K562 (cell line): ENCODE results near the gene PKLR. TPM values are rescaled to one million over a fixed set of nuclear protein-coding genes. Genes with fewer than 3 reads are reported as not detected.

Experiments
- ATAC-seq: fragments of 200-7000 bp; cut with Tn5 transposase; 3 replicates; pipeline ENCODE4 v1.9.1; 2020; ENCODE audit warnings: moderate library complexity
- BruUV-seq: library from RNA; stranded (reverse); fragments of 400-500 nt; replicated peaks from 2 replicates; lab custom pipeline; 2021; lab: Mats Ljungman, UMichigan
- CTCF ChIA-PET: fragments of 300-600 bp; formaldehyde crosslinking; extraction: SDS; loops from one replicate; lab custom pipeline; 2021; ENCODE audit warnings: low intra/inter-chr PET ratio; lab: Yijun Ruan, JAX
- POLR2A ChIA-PET: fragments of 300-600, 350-650 bp; sonication (Branson Sonifier 250); formaldehyde crosslinking; extraction: SDS; loops from one replicate; lab custom pipeline; 2021; ENCODE audit warnings: antibody characterized with exemption, inconsistent platforms; lab: Yijun Ruan, JAX
- DNase-seq, 4 experiments: peaks; one replicate each; pipeline versions ENCODE4 v3.0.0 to v3.0.0-alpha.2; 2011 to 2018; ENCODE audit warnings: low spot score in 3 of 4, mixed read lengths in 3 of 4; ENCODE audit errors: extremely low read depth in 1 of 4
- FAIRE-seq: peaks from 2 replicates; lab custom pipeline; 2011; peaks lifted over from hg19 to GRCh38; lab: Jason Lieb, UNC
- H2AFZ ChIP-seq: 2 replicates; pipeline ENCODE4 v1.6.0; 2011; ENCODE audit warnings: low read depth, low read length, control low read depth, inconsistent platforms
- H3K27ac ChIP-seq: fragments of 200-600 bp; 3 replicates; pipeline ENCODE4 v1.8.0; 2011; ENCODE audit warnings: low read depth, mild to moderate bottlenecking, control low read depth, inconsistent platforms, low read length, moderate library complexity, mixed read lengths; ENCODE audit errors: extremely low read depth
- H3K27me3 ChIP-seq, 2 experiments: fragments of 300-600 bp in 1 of 2; 2 replicates in 1 of 2; 3 replicates in 1 of 2; pipeline versions ENCODE4 v1.6.0 to v1.8.0; 2011; ENCODE audit warnings: inconsistent platforms in 2 of 2, low read length in 2 of 2, mild to moderate bottlenecking in 1 of 2, mixed read lengths in 1 of 2, moderate library complexity in 1 of 2; ENCODE audit not compliant: control insufficient read depth in 2 of 2, insufficient read depth in 2 of 2
- H3K36me3 ChIP-seq: fragments of 300-600 bp; 3 replicates; pipeline ENCODE4 v1.8.0; 2011; ENCODE audit warnings: mild to moderate bottlenecking, low read length, inconsistent platforms; ENCODE audit not compliant: control insufficient read depth, insufficient read depth
- H3K4me1 ChIP-seq, 2 experiments: fragments of 200-600 bp in 1 of 2; replicated peaks in 1 of 2; 2 replicates in 1 of 2; 3 replicates in 1 of 2; pipeline versions ENCODE4 v1.5.1 to v1.8.0; 2011; ENCODE audit warnings: inconsistent platforms in 2 of 2, low read length in 2 of 2, mild to moderate bottlenecking in 1 of 2, mixed read lengths in 1 of 2, moderate library complexity in 1 of 2; ENCODE audit not compliant: control insufficient read depth in 2 of 2, insufficient read depth in 2 of 2
- H3K4me2 ChIP-seq: 2 replicates; pipeline ENCODE4 v1.6.1; 2011; ENCODE audit warnings: low read length, control low read depth, inconsistent platforms, mixed read lengths; ENCODE audit not compliant: insufficient read depth
- H3K4me3 ChIP-seq: fragments of 200-600 bp; sonication (generic), shearing (Covaris generic); 2 replicates; pipeline ENCODE4 v1.5.1; 2016; ENCODE audit warnings: control low read depth, inconsistent platforms
- H3K79me2 ChIP-seq: fragments of 200-600 bp; 3 replicates; pipeline ENCODE4 v1.8.0; 2011; ENCODE audit warnings: low read length, inconsistent platforms; ENCODE audit not compliant: control insufficient read depth, insufficient read depth
- H3K9ac ChIP-seq, 2 experiments: 2 replicates each; pipeline versions ENCODE4 v1.6.0 to v1.6.1; 2011; ENCODE audit warnings: low read depth in 2 of 2, low read length in 2 of 2, control low read depth in 1 of 2, inconsistent platforms in 1 of 2, mild to moderate bottlenecking in 1 of 2, mixed read lengths in 1 of 2; ENCODE audit not compliant: insufficient read depth in 1 of 2
- H3K9me1 ChIP-seq: one replicate; pipeline ENCODE4 v1.6.0; 2011; ENCODE audit warnings: inconsistent platforms, mild to moderate bottlenecking, low read length, moderate library complexity; ENCODE audit not compliant: control insufficient read depth, insufficient read depth
- H3K9me3 ChIP-seq: replicated peaks from 2 replicates; pipeline ENCODE4 v1.5.1; 2011; ENCODE audit warnings: low read depth, low read length, inconsistent platforms; ENCODE audit not compliant: control insufficient read depth, insufficient read depth
- H4K20me1 ChIP-seq: replicated peaks from 2 replicates; pipeline ENCODE4 v1.6.1; 2011; ENCODE audit warnings: low read length, inconsistent platforms, mixed read lengths; ENCODE audit not compliant: control insufficient read depth, insufficient read depth
- NR1H2 ChIP-seq: sonication (generic); formaldehyde crosslinking; IDR thresholded peaks from 2 replicates; pipeline ENCODE4 v1.4.0; 2020; ENCODE audit warnings: mild to moderate bottlenecking, missing genetic modification reagents
- POLR2A ChIP-seq: fragments of 450-650 bp; conservative IDR thresholded peaks from 2 replicates; pipeline ENCODE4 v1.6.1; 2016
- TEAD4 ChIP-seq, 2 experiments: sonication (generic) in 1 of 2; formaldehyde crosslinking in 1 of 2; IDR thresholded peaks; 2 replicates each; pipeline versions ENCODE4 v1.6.1 to v1.8.0; 2012 to 2022; ENCODE audit warnings: borderline replicate concordance in 1 of 2, inconsistent platforms in 1 of 2, low read length in 1 of 2, mild to moderate bottlenecking in 1 of 2, missing genetic modification reagents in 1 of 2
- WGBS: fragments of 100-300 bp; shearing (Covaris generic); methylation state at CpG from one replicate; pipeline ENCODE4 v1.1.6; 2016; ENCODE audit warnings: low coverage, mixed read lengths; ENCODE audit not compliant: insufficient coverage; ENCODE audit errors: missing lambda C conversion rate; 5-methylcytosine and 5-hydroxymethylcytosine counted together
- in situ Hi-C: fragments of 300-500 bp; cut with MboI; formaldehyde crosslinking; loops from 4 replicates; pipeline ENCODE4 v1.15.0; 2018; ENCODE audit warnings: inconsistent platforms, mixed read lengths
- intact Hi-C: fragments of 100-400 bp; cut with micrococcal nuclease; formaldehyde crosslinking; loops from 2 replicates; pipeline ENCODE4 v1.14.2; 2022
- polyA plus RNA-seq, 8 experiments: library from polyadenylated mRNA; depleted of rRNA in 4 of 8; stranded (reverse) in 5 of 8; unstranded in 3 of 8; fragments of >200 nt; fragmentation: Nextera tagmentation in 2 of 8; fragmentation: Illumina TruSeq in 1 of 8; extraction: Ambion mirVana in 2 of 8; extraction: Trizol in 1 of 8; gene quantifications; 2 replicates each; pipeline versions ENCODE4 v1.2.1 to v1.2.3, GENCODE V29; 2011 to 2014; ENCODE audit warnings: inconsistent platforms in 1 of 8, missing spikeins in 1 of 8
- total RNA-seq, 7 experiments: library from RNA; depleted of rRNA in 6 of 7; stranded (reverse); fragments of >200 nt in 6 of 7; fragmentation: Illumina TruSeq in 2 of 7; extraction: Trizol in 2 of 7; gene quantifications; 2 replicates each; pipeline versions ENCODE4 v1.2.1 to v1.2.3, GENCODE V29; 2011 to 2021; ENCODE audit warnings: low replicate concordance in 1 of 7
- TF ChIP-seq, protein P1 (sequence below): fragments of 250-450 bp; sonication (Bioruptor Pico); IDR thresholded peaks from 2 replicates; pipeline ENCODE4 v1.4.0; 2020
- TF ChIP-seq, protein P2 (sequence below): sonication (generic); formaldehyde crosslinking; IDR thresholded peaks from 2 replicates; pipeline ENCODE4 v1.8.0; 2022; ENCODE audit warnings: mild to moderate bottlenecking, low read depth, missing genetic modification reagents

The PKLR gene
- total and polyA plus RNA-seq, 9 of the 15 experiments (the other 6 are each of a cell fraction or from before 2014, with no cell fraction given): 10.7 to 78.4 (median 38.2) TPM

DNA sequence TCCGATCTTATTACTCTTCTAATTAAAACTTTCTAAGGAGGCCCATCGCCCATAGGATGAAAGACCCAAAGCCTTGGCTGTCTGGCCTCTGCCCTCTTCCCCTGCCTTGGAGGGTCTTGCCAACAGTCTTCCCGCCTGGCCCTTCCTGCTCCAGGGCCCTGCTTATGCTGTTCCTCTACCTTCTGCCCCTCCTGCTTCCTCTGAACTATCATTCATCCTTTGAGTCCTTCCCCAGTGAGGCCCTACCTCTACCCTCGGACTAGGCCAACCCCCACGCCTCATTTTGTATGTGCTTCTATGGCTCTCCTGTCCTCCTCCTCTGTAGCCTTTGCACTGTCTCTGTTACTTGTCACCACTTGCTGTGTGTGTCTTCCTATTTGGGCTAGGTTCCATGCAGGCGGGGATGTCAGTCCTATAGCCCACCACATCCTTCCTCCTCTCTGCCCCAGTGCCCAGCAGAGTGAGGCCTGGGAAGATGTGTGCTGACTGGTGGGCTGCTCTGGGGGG lies 24.8 kb upstream of the PKLR start:
- Histone ChIP-seq H3K9ac (peak overlapping the region; percentile 65 to 95; a peak in 3 of 4 replicates), H2AFZ (no peak overlapping the region), H3K4me2 (peak overlapping the region; percentile 93; the same call in 1 of the 2 replicates), H3K4me1 (peaks cover 15 to 57% of the 10 kb centered on the region in 2 experiments; a peak in 4 of 5 replicates), H3K27ac (no peak overlapping the region), H3K36me3 (peaks cover 43% of the 10 kb centered on the region), H3K9me3 (no peaks in the 10 kb centered on the region), H3K4me3 (no peak overlapping the region), H3K79me2 (peaks cover 19% of the 10 kb centered on the region), H4K20me1 (peaks cover 4% of the 10 kb centered on the region; the same call in 1 of the 2 replicates), H3K9me1 (peaks cover 4% of the 10 kb centered on the region), H3K27me3 (no peaks in the 10 kb centered on the region)
- ATAC-seq (no peak), DNase-seq (no peak), FAIRE-seq (peak; percentile 44)
- intact Hi-C loops (loop anchor here (10.0 kb wide), 1 partner anchor 269 kb away; no protein-coding TSS in a partner anchor), in situ Hi-C loops (no loop called here)
- CTCF ChIA-PET: interaction anchor here (5.0 kb wide), 1 partner anchor 75 kb away, joined by 38 read pairs; no protein-coding TSS in a partner anchor
- no TSS peak for BruUV-seq
- 76% methylated on average over 6 of the region's 6 CpGs for WGBS
- TF ChIP-seq NR1H2 (CRISPR knock-in tag): no peak
- TF ChIP-seq POLR2A: 0 out of 2 replicates have a peak, but pooled peaks have one; percentile 22
- POLR2A ChIA-PET: interaction anchor here (0.9 to 3.0 kb wide), 2 partner anchors 11 to 199 kb away, joined by 3 to 10 read pairs; no protein-coding TSS in a partner anchor

DNA sequence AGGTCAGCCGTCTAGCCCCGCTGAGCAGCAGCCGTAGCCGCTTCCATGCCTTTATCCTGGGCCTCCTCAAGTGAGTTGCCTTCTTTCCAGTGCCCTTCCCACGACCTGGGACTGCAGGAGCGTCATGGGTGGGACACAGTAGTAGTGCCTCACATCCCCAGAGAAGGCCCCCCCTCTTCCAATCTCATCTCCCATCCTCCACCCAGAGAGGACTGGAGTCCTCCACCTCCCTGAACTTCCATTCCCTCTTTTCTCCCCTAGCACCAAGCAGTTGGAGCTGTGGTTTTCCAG lies 24.3 kb upstream of the PKLR start:
- ATAC-seq (no peak), FAIRE-seq (no peak), DNase-seq (no peak)
- peaks cover 42% of the 10 kb centered on the region; the same call in 2 of the 3 replicates for H3K36me3 ChIP-seq
- H3K4me3 ChIP-seq: peak overlapping the region; percentile 60
- 51% methylated on average over 6 of the region's 6 CpGs for WGBS
- H3K9me1 ChIP-seq: peaks cover 4% of the 10 kb centered on the region
- TF ChIP-seq TEAD4 (IDR thresholded peaks at IDR 0.05; ENCODE audit: low read length): no peak
- TF ChIP-seq TEAD4 (CRISPR knock-in tag; IDR thresholded peaks at IDR 0.05; ENCODE audit: borderline replicate concordance): 0 out of 2 replicates have a peak, but pooled peaks have one; percentile 41
- TF ChIP-seq, protein P1, sequence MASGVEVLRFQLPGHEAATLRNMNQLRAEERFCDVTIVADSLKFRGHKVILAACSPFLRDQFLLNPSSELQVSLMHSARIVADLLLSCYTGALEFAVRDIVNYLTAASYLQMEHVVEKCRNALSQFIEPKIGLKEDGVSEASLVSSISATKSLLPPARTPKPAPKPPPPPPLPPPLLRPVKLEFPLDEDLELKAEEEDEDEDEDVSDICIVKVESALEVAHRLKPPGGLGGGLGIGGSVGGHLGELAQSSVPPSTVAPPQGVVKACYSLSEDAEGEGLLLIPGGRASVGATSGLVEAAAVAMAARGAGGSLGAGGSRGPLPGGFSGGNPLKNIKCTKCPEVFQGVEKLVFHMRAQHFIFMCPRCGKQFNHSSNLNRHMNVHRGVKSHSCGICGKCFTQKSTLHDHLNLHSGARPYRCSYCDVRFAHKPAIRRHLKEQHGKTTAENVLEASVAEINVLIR (CRISPR knock-in tag): no peak
- TF ChIP-seq, protein P2, sequence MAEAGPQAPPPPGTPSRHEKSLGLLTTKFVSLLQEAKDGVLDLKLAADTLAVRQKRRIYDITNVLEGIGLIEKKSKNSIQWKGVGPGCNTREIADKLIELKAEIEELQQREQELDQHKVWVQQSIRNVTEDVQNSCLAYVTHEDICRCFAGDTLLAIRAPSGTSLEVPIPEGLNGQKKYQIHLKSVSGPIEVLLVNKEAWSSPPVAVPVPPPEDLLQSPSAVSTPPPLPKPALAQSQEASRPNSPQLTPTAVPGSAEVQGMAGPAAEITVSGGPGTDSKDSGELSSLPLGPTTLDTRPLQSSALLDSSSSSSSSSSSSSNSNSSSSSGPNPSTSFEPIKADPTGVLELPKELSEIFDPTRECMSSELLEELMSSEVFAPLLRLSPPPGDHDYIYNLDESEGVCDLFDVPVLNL: 0 out of 2 replicates have a peak, but pooled peaks have one; percentile 3
- H2AFZ ChIP-seq: no peak overlapping the region
- peaks cover 15 to 62% of the 10 kb centered on the region in 2 experiments; a peak in 4 of 5 replicates for H3K4me1 ChIP-seq
- POLR2A ChIA-PET: interaction anchor here (1.1 to 1.6 kb wide), 2 partner anchors 10 to 17 kb away, joined by 3 to 4 read pairs; no protein-coding TSS in a partner anchor
- no peak overlapping the region for H3K27ac ChIP-seq
- H4K20me1 ChIP-seq: peaks cover 5% of the 10 kb centered on the region; the same call in 1 of the 2 replicates
- CTCF ChIA-PET: interaction anchor here (1.8 to 5.0 kb wide), 2 partner anchors 74 to 79 kb away, joined by 7 to 38 read pairs; no protein-coding TSS in a partner anchor
- peak overlapping the region; percentile 93 for H3K4me2 ChIP-seq
- H3K27me3 ChIP-seq: no peaks in the 10 kb centered on the region
- BruUV-seq: no TSS peak
- intact Hi-C loops: loop anchor here (10.0 kb wide), 1 partner anchor 269 kb away; no protein-coding TSS in a partner anchor
- peaks cover 19% of the 10 kb centered on the region for H3K79me2 ChIP-seq
- peak overlapping the region; percentile 65 to 95 for H3K9ac ChIP-seq
- in situ Hi-C loops: no loop called here
- H3K9me3 ChIP-seq: no peaks in the 10 kb centered on the region
